Ascending aorta (tissue), 2 donors: Measurements from ENCODE around the gene MPHOSPH8. TPM values are rescaled to one million over a fixed set of nuclear protein-coding genes. Genes with fewer than 3 reads are reported as not detected.

Source experiments
- DNase-seq, 2 donors: peaks; one replicate each; pipeline ENCODE4 v3.0.0-alpha.2; 2019; ENCODE audit warnings: low spot score in 2 of 2
- H3K27ac ChIP-seq, 2 donors: fragments of 200-600 bp; sonication (generic); one replicate each; pipeline ENCODE4 v1.5.1; 2016 to 2017; ENCODE audit warnings: mild to moderate bottlenecking in 1 of 2
- H3K27me3 ChIP-seq: fragments of 200-600 bp; sonication (generic); one replicate; pipeline ENCODE4 v1.5.1; 2017
- H3K36me3 ChIP-seq, 2 donors: fragments of 200-600 bp; sonication (generic); one replicate each; pipeline ENCODE4 v1.5.1; 2016
- H3K4me1 ChIP-seq, 2 donors: fragments of 200-600 bp; sonication (generic); one replicate each; pipeline ENCODE4 v1.5.1; 2016 to 2017; ENCODE audit warnings: mild to moderate bottlenecking in 1 of 2
- H3K4me3 ChIP-seq, 2 donors: fragments of 200-600 bp; sonication (generic); one replicate each; pipeline ENCODE4 v1.5.1; 2016 to 2017; ENCODE audit warnings: mild to moderate bottlenecking in 1 of 2
- H3K9me3 ChIP-seq, 2 donors: fragments of 200-600 bp; sonication (generic); one replicate each; pipeline ENCODE4 v1.5.1; 2016
- intact Hi-C: fragments of 100-400 bp; cut with DNase I; formaldehyde crosslinking; loops from one replicate; pipeline ENCODE4 v1.15.1; 2023
- total RNA-seq: library from RNA; depleted of rRNA; stranded (reverse); fragments of >200 nt; gene quantifications from one replicate; pipeline ENCODE4 v1.1.0, GENCODE V29; 2016
- TF ChIP-seq, protein P1 (sequence below), 3 experiments: fragments of 200-600 bp in 2 of 3; fragments of 450-650 bp in 1 of 3; sonication (generic) in 2 of 3; IDR thresholded peaks; one replicate each; pipeline ENCODE4 v1.5.1; 2016 to 2019; ENCODE audit warnings: antibody characterized with exemption in 3 of 3, mild to moderate bottlenecking in 1 of 3, moderate library complexity in 1 of 3

MPHOSPH8 gene
- total RNA-seq, 1 donor from 2014 or later: 18.5 TPM

DNA sequence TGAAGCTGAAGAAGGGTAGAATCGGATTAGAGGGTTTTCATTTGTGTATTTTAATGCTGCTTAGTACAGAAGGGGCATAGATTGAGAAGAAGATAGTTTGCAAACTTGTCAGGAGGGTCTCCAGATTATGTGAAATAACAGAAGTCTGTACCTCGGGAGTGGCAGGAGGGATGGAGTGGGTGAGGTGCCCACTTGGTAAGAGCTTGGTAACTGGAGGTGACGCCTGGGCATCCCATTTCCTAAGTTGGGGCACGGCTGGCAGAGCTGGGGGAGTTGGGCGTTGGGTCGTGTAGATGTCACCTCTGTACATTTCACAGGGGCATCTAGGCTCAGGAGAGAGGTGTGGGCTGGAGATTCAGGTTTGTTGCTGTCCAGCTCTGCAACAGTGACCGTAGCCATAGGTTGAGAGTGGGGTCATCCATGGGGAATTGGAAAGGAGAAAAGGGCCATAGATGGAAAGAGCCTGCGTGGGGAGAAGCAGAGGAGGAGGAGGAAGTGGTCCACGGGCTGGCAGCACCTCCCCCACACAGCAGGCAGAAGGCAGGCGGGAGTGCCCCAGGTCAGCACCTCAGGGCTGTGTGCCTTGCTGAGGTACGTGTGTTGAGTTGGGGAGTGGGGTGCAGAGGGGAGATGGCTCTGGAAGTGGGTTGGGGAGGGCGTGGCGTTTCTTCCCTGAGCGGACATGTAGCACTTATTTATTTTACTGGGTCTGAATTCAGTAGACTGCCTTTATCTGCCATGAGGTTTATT is 31.2 kb downstream of the MPHOSPH8 start:
- Histone ChIP-seq H3K4me3 (no peak overlapping the region), H3K9me3 (no peaks in the 10 kb centered on the region), H3K4me1 (no peaks in the 10 kb centered on the region), H3K36me3 (peaks cover 78 to 97% of the 10 kb centered on the region in 2 donors), H3K27me3 (no peaks in the 10 kb centered on the region), H3K27ac (no peak overlapping the region)
- intact Hi-C loops: no loop called here
- TF ChIP-seq, protein P1, sequence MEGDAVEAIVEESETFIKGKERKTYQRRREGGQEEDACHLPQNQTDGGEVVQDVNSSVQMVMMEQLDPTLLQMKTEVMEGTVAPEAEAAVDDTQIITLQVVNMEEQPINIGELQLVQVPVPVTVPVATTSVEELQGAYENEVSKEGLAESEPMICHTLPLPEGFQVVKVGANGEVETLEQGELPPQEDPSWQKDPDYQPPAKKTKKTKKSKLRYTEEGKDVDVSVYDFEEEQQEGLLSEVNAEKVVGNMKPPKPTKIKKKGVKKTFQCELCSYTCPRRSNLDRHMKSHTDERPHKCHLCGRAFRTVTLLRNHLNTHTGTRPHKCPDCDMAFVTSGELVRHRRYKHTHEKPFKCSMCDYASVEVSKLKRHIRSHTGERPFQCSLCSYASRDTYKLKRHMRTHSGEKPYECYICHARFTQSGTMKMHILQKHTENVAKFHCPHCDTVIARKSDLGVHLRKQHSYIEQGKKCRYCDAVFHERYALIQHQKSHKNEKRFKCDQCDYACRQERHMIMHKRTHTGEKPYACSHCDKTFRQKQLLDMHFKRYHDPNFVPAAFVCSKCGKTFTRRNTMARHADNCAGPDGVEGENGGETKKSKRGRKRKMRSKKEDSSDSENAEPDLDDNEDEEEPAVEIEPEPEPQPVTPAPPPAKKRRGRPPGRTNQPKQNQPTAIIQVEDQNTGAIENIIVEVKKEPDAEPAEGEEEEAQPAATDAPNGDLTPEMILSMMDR (IDR thresholded peaks at IDR 0.05): no peak
- DNase-seq: no peak

DNA sequence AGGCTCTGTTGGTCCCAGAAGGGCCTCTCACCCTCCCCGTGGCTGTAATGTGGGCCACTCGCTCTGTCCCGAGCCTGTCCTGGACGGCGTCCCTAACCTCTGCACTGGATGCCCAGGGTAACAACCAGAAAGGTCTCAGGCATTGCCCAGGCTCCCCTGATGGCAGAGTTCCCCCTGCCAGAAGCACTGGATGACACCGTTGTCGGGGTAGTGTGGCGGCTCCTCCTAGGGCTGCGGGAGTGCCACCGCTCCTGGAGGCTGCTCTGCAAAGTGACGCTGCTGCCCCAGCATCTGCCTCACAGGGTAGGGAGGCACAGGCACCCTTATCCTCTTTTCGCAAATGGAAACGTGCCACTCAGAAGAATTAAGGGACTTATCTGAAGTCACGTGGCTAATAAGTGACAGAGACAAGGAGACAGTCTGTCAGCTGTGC is 32.0 kb downstream of the MPHOSPH8 start:
- Histone ChIP-seq H3K4me1 (no peaks in the 10 kb centered on the region), H3K4me3 (no peak overlapping the region), H3K27ac (no peak overlapping the region), H3K9me3 (no peaks in the 10 kb centered on the region), H3K27me3 (no peaks in the 10 kb centered on the region), H3K36me3 (peaks cover 84 to 97% of the 10 kb centered on the region in 2 donors)
- TF ChIP-seq, protein P1 (IDR thresholded peaks at IDR 0.05): no peak
- intact Hi-C loops: no loop called here
- no peak for DNase-seq

DNA sequence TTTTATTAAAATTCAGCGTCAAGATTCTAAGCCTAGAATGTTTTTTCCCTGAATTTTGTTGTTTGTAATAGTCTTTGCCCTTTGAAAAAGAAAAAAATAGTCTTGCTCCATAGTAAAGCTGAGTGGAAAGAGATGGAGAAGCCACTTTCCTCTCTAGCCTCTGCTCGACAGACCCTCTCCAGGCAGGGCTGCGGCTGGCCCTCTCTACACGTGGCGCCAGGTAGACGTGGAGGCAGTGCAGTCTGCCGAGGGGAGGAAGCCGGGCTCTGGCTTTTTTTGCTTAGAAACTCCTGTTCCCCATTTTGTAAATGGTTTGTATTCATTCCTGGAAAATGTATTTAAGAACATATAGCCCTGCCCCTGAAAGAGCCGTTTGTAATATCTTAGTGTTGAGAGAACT is 35.3 kb downstream of the MPHOSPH8 start:
- Histone ChIP-seq H3K4me3 (no peak overlapping the region), H3K27me3 (no peaks in the 10 kb centered on the region), H3K9me3 (no peaks in the 10 kb centered on the region), H3K4me1 (no peaks in the 10 kb centered on the region), H3K36me3 (peaks cover 75 to 95% of the 10 kb centered on the region in 2 donors), H3K27ac (no peak overlapping the region)
- DNase-seq: no peak
- TF ChIP-seq, protein P1 (IDR thresholded peaks at IDR 0.05): no peak
- intact Hi-C loops: no loop called here

DNA sequence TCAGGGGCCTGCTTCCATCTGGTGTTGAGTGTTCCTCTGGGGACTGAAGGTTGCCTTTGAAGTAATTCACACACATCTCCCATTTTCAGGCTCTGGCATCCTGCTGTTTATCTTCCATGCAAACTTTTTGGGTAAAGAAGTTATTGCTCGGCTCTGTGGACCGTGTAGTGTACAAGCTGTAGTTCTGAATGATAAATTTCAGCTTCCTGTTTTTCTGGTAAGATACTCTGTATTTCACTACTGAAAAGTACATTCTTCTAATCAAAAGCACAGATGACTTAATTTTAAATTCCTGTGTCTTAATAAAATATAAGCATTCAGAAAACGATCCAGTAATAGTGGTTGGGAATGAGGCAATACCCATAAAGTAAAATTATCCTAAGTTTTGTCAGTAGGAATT is 36.7 kb downstream of the MPHOSPH8 start:
- TF ChIP-seq, protein P1 (IDR thresholded peaks at IDR 0.05): no peak

DNA sequence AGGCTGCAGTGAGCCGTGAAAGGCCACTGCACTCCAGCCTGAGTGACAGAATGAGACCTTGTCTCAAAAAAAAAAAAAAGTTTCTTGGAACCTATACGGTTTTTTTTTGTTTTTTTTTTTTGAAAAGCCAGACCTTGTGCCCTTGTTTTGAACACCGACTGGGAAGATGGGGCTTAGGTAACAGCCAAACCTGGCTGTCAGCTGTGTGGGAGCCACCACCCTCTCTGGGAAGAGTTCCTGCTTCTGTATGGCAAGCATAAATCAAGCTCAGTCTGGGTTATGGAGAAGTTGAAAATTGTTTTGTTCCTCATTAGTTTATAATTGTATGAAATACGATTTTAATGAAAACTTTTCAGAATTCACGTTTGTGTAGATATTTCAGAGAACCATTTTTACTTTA is 39.5 kb downstream of the MPHOSPH8 start:
- intact Hi-C loops: no loop called here
- no peak for DNase-seq
- TF ChIP-seq, protein P1 (IDR thresholded peaks at IDR 0.05): no peak
- peaks cover 63 to 76% of the 10 kb centered on the region in 2 donors for H3K36me3 ChIP-seq
- no peak overlapping the region for H3K27ac ChIP-seq
- no peak overlapping the region for H3K4me3 ChIP-seq
- H3K9me3 ChIP-seq: no peaks in the 10 kb centered on the region
- no peaks in the 10 kb centered on the region for H3K4me1 ChIP-seq
- H3K27me3 ChIP-seq: no peaks in the 10 kb centered on the region

More for the DNA sequence above, 36.7 kb downstream of the MPHOSPH8 start:
- Histone ChIP-seq H3K9me3 (no peaks in the 10 kb centered on the region), H3K27me3 (no peaks in the 10 kb centered on the region), H3K36me3 (peaks cover 74 to 91% of the 10 kb centered on the region in 2 donors), H3K4me3 (no peak overlapping the region), H3K27ac (no peak overlapping the region), H3K4me1 (no peaks in the 10 kb centered on the region)
- intact Hi-C loops: no loop called here
- no peak for DNase-seq
